C4-2B (cell line): ENCODE measurements around the gene ZNF22.

Source experiments
- CTCF ChIP-seq: fragments of 450-650 bp; conservative IDR thresholded peaks from 2 replicates; pipeline ENCODE4 v1.5.1; 2017; ENCODE audit warnings: mild to moderate bottlenecking
- ZFX ChIP-seq: fragments of 450-650 bp; IDR thresholded peaks from 2 replicates; pipeline ENCODE4 v1.6.1; 2017

- TF ChIP-seq CTCF, result no peak
- no peak for TF ChIP-seq ZFX
Measured at GRCh38 chr10:45044290-45044689, 43.6 kb downstream of the ZNF22 start.
